Fibroblast of villous mesenchyme (primary cell): ENCODE measurements around the gene TAF10. TPM values are rescaled to one million over a fixed set of nuclear protein-coding genes. Genes with fewer than 3 reads are reported as not detected.

Experiments
- DNase-seq: peaks from one replicate; pipeline ENCODE4 v3.0.0-alpha.2; 2010; ENCODE audit warnings: low read depth
- H3K4me3 ChIP-seq: 2 replicates; pipeline ENCODE4 v1.5.1; 2011; ENCODE audit warnings: low read depth, mild to moderate bottlenecking, low read length
- total RNA-seq: library from RNA; depleted of rRNA; stranded (reverse); fragments of >200 nt; gene quantifications from 2 replicates; pipeline ENCODE4 v1.2.3, GENCODE V29; 2012
- TF ChIP-seq, protein P1 (sequence below): IDR thresholded peaks from 2 replicates; pipeline ENCODE4 v1.5.1; 2012; ENCODE audit warnings: low read depth, mild to moderate bottlenecking, low read length; ENCODE audit not compliant: insufficient read depth

Gene TAF10
- total RNA-seq, 1 donor, result 28.9 TPM

DNA sequence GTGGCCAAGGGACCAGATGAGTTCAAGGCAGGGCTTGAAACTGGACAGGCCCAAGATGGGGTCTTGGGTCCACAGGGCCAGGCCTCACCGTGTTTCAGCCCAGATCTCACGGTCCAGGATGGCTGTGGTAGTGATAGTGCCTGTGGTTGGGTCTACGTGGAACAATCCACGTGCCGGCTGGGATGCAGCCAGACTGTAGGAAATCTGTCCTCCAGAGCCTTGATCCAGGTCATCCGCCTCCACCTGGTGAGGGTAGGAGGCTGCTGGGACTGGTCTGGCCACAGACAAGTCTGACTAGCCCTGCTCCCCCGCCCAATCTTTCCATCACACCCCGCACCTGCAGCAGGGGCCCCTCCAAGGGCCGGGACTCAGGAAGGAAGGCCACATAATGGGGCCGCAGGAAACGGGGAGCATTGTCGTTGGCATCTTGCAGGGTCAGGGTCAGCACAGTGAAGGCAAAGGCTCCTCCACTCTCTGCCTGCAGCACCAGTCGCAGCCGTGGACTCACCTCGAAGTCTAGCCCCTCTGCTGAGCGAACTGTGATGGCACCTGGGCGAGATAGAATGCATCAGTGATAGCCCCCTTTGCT lies 13.9 kb upstream of the TAF10 start:
- DNase-seq, result no peak
- TF ChIP-seq, protein P1, sequence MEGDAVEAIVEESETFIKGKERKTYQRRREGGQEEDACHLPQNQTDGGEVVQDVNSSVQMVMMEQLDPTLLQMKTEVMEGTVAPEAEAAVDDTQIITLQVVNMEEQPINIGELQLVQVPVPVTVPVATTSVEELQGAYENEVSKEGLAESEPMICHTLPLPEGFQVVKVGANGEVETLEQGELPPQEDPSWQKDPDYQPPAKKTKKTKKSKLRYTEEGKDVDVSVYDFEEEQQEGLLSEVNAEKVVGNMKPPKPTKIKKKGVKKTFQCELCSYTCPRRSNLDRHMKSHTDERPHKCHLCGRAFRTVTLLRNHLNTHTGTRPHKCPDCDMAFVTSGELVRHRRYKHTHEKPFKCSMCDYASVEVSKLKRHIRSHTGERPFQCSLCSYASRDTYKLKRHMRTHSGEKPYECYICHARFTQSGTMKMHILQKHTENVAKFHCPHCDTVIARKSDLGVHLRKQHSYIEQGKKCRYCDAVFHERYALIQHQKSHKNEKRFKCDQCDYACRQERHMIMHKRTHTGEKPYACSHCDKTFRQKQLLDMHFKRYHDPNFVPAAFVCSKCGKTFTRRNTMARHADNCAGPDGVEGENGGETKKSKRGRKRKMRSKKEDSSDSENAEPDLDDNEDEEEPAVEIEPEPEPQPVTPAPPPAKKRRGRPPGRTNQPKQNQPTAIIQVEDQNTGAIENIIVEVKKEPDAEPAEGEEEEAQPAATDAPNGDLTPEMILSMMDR, result no peak
- H3K4me3 ChIP-seq, result no peak overlapping the region

DNA sequence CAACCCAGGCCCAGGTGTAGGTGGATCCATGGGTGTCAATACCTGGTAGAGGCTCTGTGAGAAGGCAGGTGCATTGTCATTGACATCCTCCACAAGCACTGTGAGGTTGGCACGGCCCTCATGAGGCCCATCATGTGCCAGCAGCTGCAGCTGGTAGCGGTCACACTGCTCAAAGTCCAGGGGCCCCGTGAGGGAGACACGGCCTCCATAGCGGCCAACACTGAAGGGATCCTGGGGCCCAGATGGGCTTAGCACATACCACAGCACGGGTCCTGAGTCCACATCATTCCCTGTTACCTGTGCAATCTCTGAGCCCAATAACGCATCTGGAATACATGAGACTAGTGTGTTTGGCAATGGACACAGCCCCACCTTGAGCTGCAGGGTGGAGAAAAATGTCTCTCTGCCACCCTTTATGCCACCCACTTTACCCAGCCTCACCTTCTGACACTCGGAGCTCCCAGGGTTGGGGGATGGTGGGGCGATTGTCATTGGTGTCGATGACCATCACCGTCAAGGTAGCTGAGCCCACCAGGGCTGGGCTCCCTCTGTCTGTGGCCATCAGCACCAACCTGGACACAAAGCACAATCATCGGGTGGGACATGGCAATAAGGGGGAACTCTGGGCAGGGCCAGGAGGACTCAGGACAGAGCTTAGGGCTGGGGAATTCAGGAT lies 13.3 kb upstream of the TAF10 start:
- TF ChIP-seq, protein P1, result no peak
- H3K4me3 ChIP-seq, result no peak overlapping the region
- DNase-seq, result no peak

DNA sequence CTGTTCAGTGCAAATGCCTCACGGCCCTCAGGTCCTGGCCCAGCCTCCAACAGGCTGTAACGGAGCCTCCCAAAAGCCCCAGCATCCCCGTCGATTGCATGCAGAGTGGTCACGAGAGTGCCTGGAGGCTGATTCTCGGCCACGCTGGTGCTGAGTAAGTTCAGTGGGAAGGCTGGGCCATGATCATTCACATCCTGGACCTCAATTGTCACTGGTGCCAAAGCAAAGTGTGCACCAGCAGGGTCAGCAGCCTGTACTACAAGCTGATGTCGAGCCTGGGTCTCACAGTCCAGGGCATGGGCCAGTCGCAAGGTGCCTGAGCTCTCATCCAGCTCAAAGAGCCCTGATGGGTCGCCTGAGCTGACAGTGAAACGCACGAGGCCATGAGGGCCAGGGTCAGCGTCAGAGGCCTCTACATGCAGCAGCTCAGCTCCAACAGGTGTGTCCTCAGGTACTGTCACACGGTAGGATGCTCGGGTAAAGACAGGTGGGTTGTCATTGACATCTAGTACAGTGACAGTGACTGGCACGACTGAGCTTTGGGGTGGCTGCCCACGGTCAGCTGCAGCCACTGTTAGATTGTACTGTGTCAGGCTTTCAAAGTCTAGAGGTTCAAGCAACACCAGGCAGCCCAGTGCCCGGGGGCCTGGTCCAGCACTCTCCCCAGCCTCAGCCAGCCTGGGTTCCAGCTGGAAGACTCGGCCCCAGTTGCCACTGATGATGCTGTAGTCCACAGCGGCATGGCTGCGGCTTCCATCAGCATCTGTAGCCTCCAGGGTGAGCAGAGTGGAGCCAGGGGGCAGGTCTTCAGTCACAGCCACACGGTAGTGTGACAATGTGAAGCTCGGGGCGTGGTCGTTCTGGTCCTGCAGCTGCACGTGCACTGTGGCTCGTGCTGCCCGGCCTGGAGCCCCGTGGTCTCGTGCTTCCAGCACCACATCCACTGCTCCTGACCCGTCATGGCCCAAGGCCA lies 11.7 kb upstream of the TAF10 start:
- TF ChIP-seq, protein P1, result no peak
- H3K4me3 ChIP-seq, result no peak overlapping the region
- DNase-seq, result no peak

DNA sequence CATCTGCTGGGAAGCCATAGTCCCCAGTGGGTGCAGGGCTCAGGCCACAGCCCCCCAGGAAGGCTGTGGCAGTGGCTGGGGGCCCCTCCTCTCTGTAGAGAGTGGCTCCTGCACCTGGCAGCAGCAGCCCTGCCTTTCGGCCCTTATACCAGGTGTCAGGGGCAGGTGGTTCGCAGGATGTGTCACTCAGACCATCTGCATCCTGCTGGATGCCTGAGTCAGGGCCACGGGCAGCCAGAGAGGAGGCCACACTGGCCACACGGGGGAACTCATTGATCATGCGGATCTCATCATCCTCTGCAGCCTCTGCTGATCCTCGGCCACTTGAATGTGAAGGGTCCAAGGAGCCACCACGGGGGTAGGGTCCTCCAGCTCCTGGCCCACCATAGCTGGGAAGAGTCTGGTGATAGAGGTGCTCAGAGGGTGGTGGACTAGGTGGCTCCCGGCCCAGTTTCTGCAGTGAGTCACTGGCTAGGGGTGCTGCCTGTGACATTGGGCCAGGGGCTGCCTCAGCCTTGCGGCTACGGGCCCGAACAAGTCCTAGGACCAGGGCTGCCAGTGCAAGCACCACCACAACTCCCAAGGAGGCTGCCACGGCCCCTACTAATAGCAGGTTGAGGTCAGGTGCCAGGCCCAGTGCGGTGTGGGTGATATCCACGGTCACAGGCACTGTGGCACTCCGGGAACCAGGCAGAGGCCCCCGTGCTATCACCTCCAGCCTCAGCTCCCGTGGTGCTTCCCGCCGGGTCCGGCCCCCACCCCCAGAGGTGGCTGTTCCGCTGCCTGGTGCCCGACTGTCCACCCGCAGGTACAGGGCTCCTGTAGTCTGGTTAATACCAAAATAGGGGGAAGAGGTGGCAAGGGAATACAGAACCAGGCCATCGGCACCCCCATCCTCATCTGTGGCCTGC lies 10.5 kb upstream of the TAF10 start:
- no peak for DNase-seq
- TF ChIP-seq, protein P1, result no peak
- no peak overlapping the region for H3K4me3 ChIP-seq

DNA sequence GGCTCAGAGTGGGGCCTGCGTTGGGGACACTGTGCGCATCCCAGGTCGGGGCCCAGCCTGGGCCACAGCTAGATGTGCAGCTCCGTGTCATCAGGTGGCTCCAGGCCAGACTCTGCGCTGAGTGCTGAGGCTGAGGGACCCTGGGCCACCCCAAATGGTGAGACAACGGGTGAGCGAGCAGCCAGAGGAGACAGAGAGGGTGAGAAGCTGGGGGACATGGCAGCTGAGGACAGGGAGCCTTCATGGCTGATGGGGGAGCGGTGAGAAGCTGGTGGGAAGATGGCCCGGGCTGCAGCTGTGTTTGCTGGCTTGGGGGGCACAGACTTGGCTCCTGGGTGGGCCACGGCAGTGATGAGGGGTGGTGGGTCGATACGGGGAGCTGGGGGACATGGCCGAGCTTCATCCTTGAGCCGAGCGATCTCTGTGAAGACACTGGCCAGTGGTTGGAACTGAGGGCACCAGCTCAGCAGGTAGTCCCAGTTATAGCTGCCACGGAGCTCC lies 9.7 kb upstream of the TAF10 start:
- DNase-seq, result no peak
- H3K4me3 ChIP-seq, result no peak overlapping the region
- TF ChIP-seq, protein P1, result no peak

DNA sequence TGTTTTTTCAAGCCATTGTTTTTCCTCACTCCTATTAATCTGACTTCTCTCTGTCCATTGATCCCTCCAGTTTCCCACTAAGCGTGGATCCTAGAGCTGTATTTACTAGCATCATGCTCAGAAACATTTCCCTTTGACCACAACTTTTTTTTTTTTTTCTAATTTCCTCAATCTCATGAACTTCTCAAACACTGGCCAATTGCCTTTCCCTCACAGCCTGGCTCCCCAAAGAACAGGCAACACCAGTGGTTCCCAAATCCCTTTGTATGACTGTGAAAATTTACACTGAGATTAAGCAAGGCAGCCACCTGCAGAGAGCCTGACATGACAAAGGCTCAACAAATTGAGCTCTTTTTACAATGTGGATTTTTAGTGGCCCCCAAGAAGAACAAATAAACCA lies 8.6 kb upstream of the TAF10 start:
- DNase-seq, result no peak
- H3K4me3 ChIP-seq, result no peak overlapping the region
- TF ChIP-seq, protein P1, result no peak
